Stimulated activated naive CD8-positive, alpha-beta T cell treated with anti-CD3 and anti-CD28 coated beads, Interleukin-15, Interleukin-2, amounts not matched to agents 100 ng/mL and 50 ng/mL, for 24 hours (primary cell): ENCODE measurements around the gene SFI1.
"Not testable (repeated sequence)": the region's sequence is repeated elsewhere in the genome, so short reads cannot be mapped to it uniquely, and the experiment has no call there.

ENCODE experiments used
- H3K27ac Mint-ChIP-seq: one replicate; pipeline ENCODE4 v1.8.0; 2021; ENCODE audit warnings: mild to moderate bottlenecking, mixed read lengths
- H3K27me3 Mint-ChIP-seq: one replicate; pipeline ENCODE4 v1.8.0; 2021; ENCODE audit warnings: mixed read lengths
- H3K36me3 Mint-ChIP-seq: one replicate; pipeline ENCODE4 v1.8.0; 2021; ENCODE audit warnings: low read depth, mixed read lengths
- H3K4me1 Mint-ChIP-seq: one replicate; pipeline ENCODE4 v1.8.0; 2021; ENCODE audit warnings: low read depth, mixed read lengths
- H3K4me3 Mint-ChIP-seq: one replicate; pipeline ENCODE4 v1.8.0; 2021; ENCODE audit warnings: mild to moderate bottlenecking, mixed read lengths
- H3K9me3 Mint-ChIP-seq: one replicate; pipeline ENCODE4 v1.8.0; 2021; ENCODE audit warnings: mixed read lengths

SFI1 gene

GRCh38 chr22:31486369-31486768 lies 10.0 kb upstream of the SFI1 start:
- Mint-ChIP-seq H3K36me3 (peaks cover 65% of the 10 kb centered on the region), H3K4me1 (peaks cover 60% of the 10 kb centered on the region)
- not testable (repeated sequence) for H3K27ac Mint-ChIP-seq, H3K9me3 Mint-ChIP-seq, H3K27me3 Mint-ChIP-seq, H3K4me3 Mint-ChIP-seq

DNA sequence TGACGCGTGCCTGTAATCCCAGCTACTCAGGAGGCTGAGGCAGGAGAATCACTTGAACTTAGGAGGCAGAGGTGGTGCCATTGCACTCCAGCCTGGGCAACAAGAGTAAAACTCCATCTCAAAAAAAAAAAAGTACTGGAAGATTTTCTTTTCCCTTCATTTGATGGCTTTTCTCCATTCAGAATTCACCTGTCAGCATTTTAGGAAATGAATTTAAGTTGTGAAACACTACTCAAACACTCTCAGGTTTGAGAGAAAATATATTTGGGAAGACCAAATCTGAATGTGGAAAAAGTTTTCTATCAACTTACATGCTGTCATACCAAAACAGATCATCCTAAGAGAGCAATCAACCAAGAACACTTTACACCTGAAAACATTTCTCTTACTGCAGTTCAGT lies 9.4 kb upstream of the SFI1 start:
- Mint-ChIP-seq H3K9me3 (no peaks in the 10 kb centered on the region), H3K36me3 (peaks cover 59% of the 10 kb centered on the region), H3K27me3 (no peaks in the 10 kb centered on the region), H3K4me1 (peaks cover 66% of the 10 kb centered on the region), H3K27ac (no peak overlapping the region), H3K4me3 (peak overlapping the region; percentile 90)

DNA sequence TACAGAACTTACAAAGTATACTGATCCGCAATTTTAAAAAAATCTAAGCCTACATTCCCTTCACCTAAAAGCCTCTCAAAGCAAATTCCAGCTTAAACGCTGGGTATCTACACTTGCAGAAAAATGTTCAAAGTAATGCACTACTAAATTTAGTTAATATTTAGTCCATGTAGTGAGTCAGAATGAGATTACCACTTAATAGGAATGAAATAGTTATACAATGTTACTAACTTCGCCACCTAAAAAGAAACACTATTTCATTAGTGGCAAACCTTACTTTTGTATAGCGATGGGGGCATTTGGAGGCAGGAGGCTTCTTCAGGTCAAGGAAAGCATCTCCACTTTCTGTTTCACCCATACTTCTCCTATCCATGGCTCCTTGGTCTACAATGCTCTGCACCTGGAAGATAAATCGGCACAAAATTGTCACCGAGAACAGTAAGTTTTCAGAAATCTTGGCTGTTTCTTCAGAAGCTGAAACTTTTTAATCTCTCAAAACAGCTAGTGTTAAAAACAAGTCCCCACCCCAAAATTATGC lies 7.9 kb upstream of the SFI1 start:
- peaks cover 70% of the 10 kb centered on the region for H3K4me1 Mint-ChIP-seq
- H3K27ac Mint-ChIP-seq = peak overlapping the region; percentile 89
- no peaks in the 10 kb centered on the region for H3K27me3 Mint-ChIP-seq

DNA sequence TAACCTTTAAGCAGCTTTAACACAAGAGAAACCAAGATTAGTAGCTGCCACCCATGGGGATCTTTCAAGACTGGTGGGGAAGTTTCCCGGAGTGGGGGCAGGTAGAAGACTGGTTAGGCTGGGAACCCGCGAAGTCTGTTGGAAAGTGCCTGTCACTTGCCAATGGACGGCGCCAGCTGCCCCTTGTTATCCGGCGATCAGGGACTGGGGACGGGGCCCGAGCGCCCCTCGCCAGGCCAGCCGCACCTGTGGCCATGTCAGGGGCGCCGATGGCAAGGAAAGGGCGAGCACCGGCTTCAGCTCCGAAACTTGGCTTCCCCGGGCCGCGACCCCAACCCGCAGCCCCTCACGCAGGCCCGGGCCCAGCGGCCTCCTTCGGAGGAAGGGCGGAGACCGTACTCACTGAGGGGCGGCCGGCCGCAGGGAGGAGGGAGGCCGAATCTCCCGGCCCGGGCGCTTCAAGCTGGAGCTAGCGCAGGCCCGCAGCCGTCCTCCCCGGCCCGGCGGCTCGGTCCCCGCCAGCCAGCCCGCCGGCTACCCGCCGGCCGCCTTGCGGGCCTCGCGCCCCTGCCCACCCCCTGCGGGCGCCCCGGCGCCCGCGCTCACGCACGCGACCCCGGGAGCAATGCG lies 7.2 kb upstream of the SFI1 start:
- Mint-ChIP-seq H3K4me3 (peak overlapping the region; percentile 90), H3K27ac (peak overlapping the region; percentile 89), H3K9me3 (no peaks in the 10 kb centered on the region), H3K4me1 (peaks cover 70% of the 10 kb centered on the region), H3K27me3 (no peaks in the 10 kb centered on the region), H3K36me3 (peaks cover 43% of the 10 kb centered on the region)

More for the DNA sequence above, 7.9 kb upstream of the SFI1 start:
- H3K36me3 Mint-ChIP-seq = peaks cover 47% of the 10 kb centered on the region
- no peaks in the 10 kb centered on the region for H3K9me3 Mint-ChIP-seq
- peak overlapping the region; percentile 90 for H3K4me3 Mint-ChIP-seq

DNA sequence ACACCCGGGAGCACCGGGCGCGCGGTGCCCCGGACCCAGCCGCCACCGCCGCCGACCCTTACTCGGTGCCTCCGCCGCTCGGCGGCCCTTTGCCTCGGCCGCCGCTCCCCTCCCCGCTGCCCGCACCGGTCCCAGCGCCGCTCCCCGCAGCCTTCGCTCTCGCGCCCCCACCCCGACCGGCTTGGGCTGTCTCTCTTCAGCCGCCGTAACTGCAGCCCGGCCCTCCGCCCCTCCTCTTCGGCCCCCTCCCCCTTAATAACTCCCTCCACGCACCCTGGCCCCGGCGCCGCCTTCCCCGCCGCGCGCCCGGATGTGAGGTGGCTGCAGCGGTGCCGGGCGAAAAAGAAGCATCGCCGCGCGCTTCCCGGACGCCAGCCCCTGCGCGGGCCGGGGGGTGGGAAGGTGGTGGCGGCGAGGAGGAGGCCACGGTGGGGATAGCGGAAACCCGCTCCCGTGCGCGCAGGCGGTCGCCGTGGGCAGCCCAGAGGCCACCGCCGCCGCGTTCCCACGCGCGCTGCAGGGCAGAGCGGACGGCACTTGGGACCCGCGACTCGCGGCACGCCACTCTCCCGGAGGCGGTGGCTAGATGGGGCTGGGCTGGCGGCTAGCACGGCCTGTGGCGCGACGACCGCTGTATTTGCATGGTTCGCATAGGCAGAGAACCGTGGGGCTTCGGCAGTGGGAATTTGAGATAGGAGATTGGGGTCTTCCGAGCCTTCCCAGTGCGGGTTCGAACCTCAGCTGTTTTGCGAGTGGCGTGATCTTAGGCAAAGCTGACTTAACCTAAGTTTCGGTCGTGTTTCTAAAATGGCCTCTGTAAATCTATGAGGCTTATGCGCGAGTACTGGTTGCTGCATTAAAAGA lies 6.5 kb upstream of the SFI1 start, which contains the start of gene EIF4ENIF1:
Gene EIF4ENIF1 (minus strand): TSS at position 211 of the 864 bp plus-strand sequence. CDS start 1,124 bp downstream, outside the sequence.
- H3K9me3 Mint-ChIP-seq = no peaks in the 10 kb centered on the region
- peaks cover 35% of the 10 kb centered on the region for H3K36me3 Mint-ChIP-seq
- H3K27me3 Mint-ChIP-seq = no peaks in the 10 kb centered on the region
- H3K4me1 Mint-ChIP-seq = peaks cover 71% of the 10 kb centered on the region
- peak within 1 kb of the TSS; percentile 94 for H3K4me3 Mint-ChIP-seq
- peak within 1 kb of the TSS; percentile 99 for H3K27ac Mint-ChIP-seq

DNA sequence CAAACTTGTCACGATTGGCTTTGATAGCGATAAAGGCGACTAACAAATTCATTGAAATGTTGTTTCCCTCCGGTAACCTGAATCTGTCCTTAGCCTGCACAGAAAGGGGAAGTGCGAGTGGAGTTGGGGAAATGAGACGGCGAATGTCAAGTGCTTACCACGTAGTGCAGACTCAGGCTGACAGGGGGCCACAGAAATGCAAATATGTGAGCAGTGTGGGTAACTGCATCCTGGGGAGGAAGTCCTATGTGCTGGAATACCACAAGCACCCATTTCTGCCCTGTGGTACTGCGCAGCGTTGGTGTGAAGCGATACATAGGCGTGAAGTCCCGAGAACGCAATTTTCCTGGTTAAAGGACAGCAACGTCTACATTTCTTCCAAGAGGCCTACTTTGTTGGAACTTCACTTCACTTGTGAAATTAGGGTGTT lies 5.8 kb upstream of the SFI1 start:
- Mint-ChIP-seq H3K27me3 (no peaks in the 10 kb centered on the region), H3K4me1 (peaks cover 69% of the 10 kb centered on the region), H3K4me3 (peak overlapping the region; percentile 94), H3K27ac (peak overlapping the region; percentile 99), H3K9me3 (no peaks in the 10 kb centered on the region), H3K36me3 (peaks cover 29% of the 10 kb centered on the region)

DNA sequence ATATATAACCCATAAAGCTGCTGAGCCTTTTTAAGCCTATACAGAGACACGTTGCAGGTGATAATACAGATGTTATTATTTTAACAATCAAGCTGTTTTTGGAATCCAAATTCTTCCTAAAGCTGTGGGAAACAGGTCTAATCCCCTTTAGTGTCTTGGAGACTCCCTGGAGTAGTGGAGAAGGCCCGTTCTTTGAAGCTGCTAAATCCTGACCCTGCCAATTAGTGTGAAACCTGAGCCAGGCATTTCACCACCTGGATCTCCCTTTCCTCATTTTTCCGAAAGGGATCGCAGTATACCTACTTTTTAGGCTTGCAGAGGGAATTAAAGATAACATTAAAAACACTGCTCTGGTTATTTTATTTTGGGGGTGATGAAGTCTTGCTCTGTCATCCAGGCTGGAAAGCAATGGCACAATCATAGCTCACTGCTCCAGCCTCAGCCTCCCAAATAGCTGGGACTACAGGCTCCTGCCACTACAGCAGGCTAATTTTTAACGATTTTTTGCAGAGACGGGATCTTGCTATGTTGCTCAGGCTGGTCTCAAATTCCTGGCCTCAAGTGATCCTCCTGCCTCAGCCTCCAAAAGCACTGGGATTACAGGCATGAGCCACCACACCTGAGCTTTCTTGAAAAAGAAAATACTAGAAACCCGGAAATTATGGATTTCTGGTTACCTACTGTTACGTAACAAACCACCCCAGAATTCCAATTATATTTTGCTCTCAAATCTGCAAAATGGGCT lies 4.9 kb upstream of the SFI1 start:
- H3K4me3 Mint-ChIP-seq = peak overlapping the region; percentile 94
- H3K4me1 Mint-ChIP-seq = peaks cover 74% of the 10 kb centered on the region
- H3K9me3 Mint-ChIP-seq = no peaks in the 10 kb centered on the region
- H3K36me3 Mint-ChIP-seq = peaks cover 26% of the 10 kb centered on the region
- peak overlapping the region; percentile 99 for H3K27ac Mint-ChIP-seq
- H3K27me3 Mint-ChIP-seq = no peaks in the 10 kb centered on the region

GRCh38 chr22:31492151-31492550 lies 4.2 kb upstream of the SFI1 start:
- H3K36me3 Mint-ChIP-seq = peaks cover 20% of the 10 kb centered on the region
- H3K27me3 Mint-ChIP-seq = no peaks in the 10 kb centered on the region
- peaks cover 67% of the 10 kb centered on the region for H3K4me1 Mint-ChIP-seq
- no peak overlapping the region for H3K4me3 Mint-ChIP-seq
- H3K9me3 Mint-ChIP-seq = no peaks in the 10 kb centered on the region
- H3K27ac Mint-ChIP-seq = peak overlapping the region; percentile 68

DNA sequence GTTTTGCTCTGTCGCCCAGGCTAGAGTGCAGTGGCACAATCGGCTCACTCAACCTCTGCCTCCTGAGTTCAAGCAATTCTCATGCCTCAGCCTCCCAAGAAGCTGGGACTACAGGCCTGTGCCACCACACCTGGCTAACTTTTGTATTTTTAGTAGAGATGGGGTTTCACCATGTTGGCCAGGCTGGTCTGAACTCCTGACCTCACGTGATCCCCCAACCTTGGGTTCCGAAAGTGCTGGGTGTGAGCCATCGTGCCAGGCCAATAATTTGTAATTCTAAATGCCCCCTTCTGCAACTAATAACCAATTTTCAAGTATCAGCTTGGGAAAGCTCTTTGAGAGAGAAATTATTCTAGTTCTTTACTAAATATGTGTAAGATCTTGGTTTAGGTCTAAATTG lies 3.0 kb upstream of the SFI1 start:
- not testable (repeated sequence) for H3K27me3 Mint-ChIP-seq, H3K4me3 Mint-ChIP-seq, H3K9me3 Mint-ChIP-seq
- peaks cover 20% of the 10 kb centered on the region for H3K36me3 Mint-ChIP-seq
- H3K27ac Mint-ChIP-seq = peak overlapping the region; percentile 79
- peaks cover 69% of the 10 kb centered on the region for H3K4me1 Mint-ChIP-seq

DNA sequence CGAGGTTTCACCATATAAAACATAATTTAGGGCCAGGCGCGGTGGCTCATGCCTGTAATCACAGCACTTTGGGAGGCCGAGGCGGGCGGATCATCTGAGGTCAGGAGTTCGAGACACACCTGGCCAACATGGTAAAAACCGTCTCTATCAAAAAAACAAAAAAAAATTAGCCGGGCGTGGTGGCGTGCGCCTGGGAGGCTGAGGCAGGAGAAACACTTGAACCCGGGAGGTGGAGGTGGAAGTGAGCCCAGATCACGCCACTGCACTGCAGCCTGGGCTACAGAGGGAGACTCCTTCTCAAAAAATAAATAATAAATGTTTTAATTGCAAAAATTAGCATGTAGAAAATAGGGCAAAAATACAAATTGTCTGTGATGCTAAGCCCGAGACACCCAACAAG lies 993 bp upstream of the SFI1 start:
- H3K36me3 Mint-ChIP-seq = peaks cover 26% of the 10 kb centered on the region
- H3K27me3 Mint-ChIP-seq = no peaks in the 10 kb centered on the region
- peak overlapping the region; percentile 95 for H3K4me3 Mint-ChIP-seq
- H3K9me3 Mint-ChIP-seq = no peaks in the 10 kb centered on the region
- H3K4me1 Mint-ChIP-seq = peaks cover 73% of the 10 kb centered on the region
- H3K27ac Mint-ChIP-seq = peak overlapping the region; percentile 92

GRCh38 chr22:31496735-31497146 lies 405 bp downstream of the SFI1 start:
- H3K36me3 Mint-ChIP-seq = peaks cover 27% of the 10 kb centered on the region
- peak overlapping the region; percentile 95 for H3K4me3 Mint-ChIP-seq
- H3K9me3 Mint-ChIP-seq = no peaks in the 10 kb centered on the region
- H3K4me1 Mint-ChIP-seq = peaks cover 72% of the 10 kb centered on the region
- H3K27me3 Mint-ChIP-seq = no peaks in the 10 kb centered on the region
- peak overlapping the region; percentile 88 for H3K27ac Mint-ChIP-seq

GRCh38 chr22:31497148-31497938 lies 1.0 kb downstream of the SFI1 start:
- peaks cover 31% of the 10 kb centered on the region for H3K36me3 Mint-ChIP-seq
- H3K4me1 Mint-ChIP-seq = peaks cover 70% of the 10 kb centered on the region
- peak overlapping the region; percentile 88 for H3K27ac Mint-ChIP-seq
- H3K4me3 Mint-ChIP-seq = peak overlapping the region; percentile 95
- no peaks in the 10 kb centered on the region for H3K27me3 Mint-ChIP-seq
- no peaks in the 10 kb centered on the region for H3K9me3 Mint-ChIP-seq

GRCh38 chr22:31501738-31502137 lies 5.4 kb downstream of the SFI1 start:
- H3K36me3 Mint-ChIP-seq = peaks cover 56% of the 10 kb centered on the region
- peaks cover 79% of the 10 kb centered on the region for H3K4me1 Mint-ChIP-seq
- H3K4me3 Mint-ChIP-seq = no peak overlapping the region
- no peaks in the 10 kb centered on the region for H3K27me3 Mint-ChIP-seq
- H3K27ac Mint-ChIP-seq = peak overlapping the region; percentile 61
- no peaks in the 10 kb centered on the region for H3K9me3 Mint-ChIP-seq
